Ishikawa (cell line): ENCODE results near the gene ZNF599.

Experiments
- CEBPB ChIP-seq: IDR thresholded peaks from 2 replicates; pipeline ENCODE4 v1.6.1; 2012
- CREB1 ChIP-seq: IDR thresholded peaks from 2 replicates; pipeline ENCODE4 v1.6.1; 2012; ENCODE audit warnings: low read depth
- EGR1 ChIP-seq: IDR thresholded peaks from 2 replicates; pipeline ENCODE4 v1.6.1; 2012
- EP300 ChIP-seq: IDR thresholded peaks from 2 replicates; pipeline ENCODE4 v1.6.1; 2012; ENCODE audit warnings: borderline replicate concordance
- FOXM1 ChIP-seq: IDR thresholded peaks from 2 replicates; pipeline ENCODE4 v1.6.1; 2012; ENCODE audit warnings: low read depth, borderline replicate concordance
- MAX ChIP-seq: IDR thresholded peaks from 2 replicates; pipeline ENCODE4 v1.6.1; 2012
- NFIC ChIP-seq: IDR thresholded peaks from 2 replicates; pipeline ENCODE4 v1.6.1; 2012
- RAD21 ChIP-seq: IDR thresholded peaks from 2 replicates; pipeline ENCODE4 v1.6.1; 2012; ENCODE audit warnings: low read depth
- TAF1 ChIP-seq: IDR thresholded peaks from 2 replicates; pipeline ENCODE4 v1.6.1; 2012; ENCODE audit warnings: low read depth, mild to moderate bottlenecking
- TCF12 ChIP-seq: IDR thresholded peaks from 2 replicates; pipeline ENCODE4 v1.6.1; 2012; ENCODE audit warnings: low read depth
- TEAD4 ChIP-seq: IDR thresholded peaks from 2 replicates; pipeline ENCODE4 v1.6.1; 2012
- USF1 ChIP-seq: IDR thresholded peaks from 2 replicates; pipeline ENCODE4 v1.6.1; 2012
- YY1 ChIP-seq: IDR thresholded peaks from 2 replicates; pipeline ENCODE4 v1.6.1; 2012; ENCODE audit warnings: low read depth
- ZBTB7A ChIP-seq: IDR thresholded peaks from 2 replicates; pipeline ENCODE4 v1.6.1; 2012; ENCODE audit warnings: low read depth
- TF ChIP-seq, protein P1 (sequence below): IDR thresholded peaks from 2 replicates; pipeline ENCODE4 v1.6.1; 2012; ENCODE audit warnings: low read depth, mild to moderate bottlenecking

Gene ZNF599

DNA sequence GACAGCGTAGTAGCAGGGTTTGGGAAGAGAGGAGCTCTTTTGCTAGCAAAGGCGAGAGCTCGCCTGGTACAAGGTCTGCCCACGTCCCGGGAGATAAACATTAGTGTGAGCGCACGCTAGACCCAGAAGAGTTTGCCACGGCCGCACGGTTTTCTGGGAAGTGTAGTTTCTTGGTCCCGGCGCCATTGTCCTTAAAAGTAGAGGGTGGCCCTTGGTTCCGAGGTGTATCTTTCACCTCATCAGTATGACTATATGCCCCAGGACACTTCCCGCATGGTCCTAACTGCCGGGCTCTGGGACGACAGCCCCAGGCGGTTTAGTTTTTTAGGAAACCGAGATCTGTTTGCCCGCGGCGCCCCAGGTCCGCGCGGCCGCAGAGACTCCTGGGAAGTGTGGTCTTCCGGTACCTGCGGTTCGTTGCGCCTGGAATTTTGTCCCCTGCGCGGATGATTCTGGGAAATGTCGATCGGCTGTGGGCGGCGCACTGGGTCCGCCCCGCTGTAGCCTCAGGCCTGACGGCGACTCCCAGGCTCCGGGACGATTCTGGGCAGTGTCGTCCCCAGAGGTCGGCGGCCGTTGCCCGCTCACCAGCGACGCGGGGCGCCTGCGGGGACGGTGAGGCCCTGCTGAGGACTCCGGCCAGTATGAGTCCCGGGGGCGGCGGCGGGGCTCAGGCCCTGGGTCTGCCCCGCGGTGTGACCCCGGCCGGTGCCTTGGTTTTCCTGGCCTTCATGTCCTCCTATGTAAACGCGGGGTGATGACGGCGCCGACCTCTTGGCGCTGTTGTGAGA, 39.1 kb downstream of the ZNF599 start, which contains the start of gene ZNF181:
ZNF181 (plus strand) TSS at position 498 of the 791 bp plus-strand sequence. CDS start 795 bp downstream, outside the sequence.
- no peak for TF ChIP-seq FOXM1
- TF ChIP-seq USF1: no peak
- no peak for TF ChIP-seq ZBTB7A
- TF ChIP-seq EGR1: no peak
- 0 out of 2 replicates have a peak, but pooled peaks have one; percentile 15 for TF ChIP-seq CREB1
- no peak for TF ChIP-seq NFIC
- TF ChIP-seq TEAD4: peak; percentile 84
- TF ChIP-seq CEBPB: no peak
- TF ChIP-seq, protein P1, sequence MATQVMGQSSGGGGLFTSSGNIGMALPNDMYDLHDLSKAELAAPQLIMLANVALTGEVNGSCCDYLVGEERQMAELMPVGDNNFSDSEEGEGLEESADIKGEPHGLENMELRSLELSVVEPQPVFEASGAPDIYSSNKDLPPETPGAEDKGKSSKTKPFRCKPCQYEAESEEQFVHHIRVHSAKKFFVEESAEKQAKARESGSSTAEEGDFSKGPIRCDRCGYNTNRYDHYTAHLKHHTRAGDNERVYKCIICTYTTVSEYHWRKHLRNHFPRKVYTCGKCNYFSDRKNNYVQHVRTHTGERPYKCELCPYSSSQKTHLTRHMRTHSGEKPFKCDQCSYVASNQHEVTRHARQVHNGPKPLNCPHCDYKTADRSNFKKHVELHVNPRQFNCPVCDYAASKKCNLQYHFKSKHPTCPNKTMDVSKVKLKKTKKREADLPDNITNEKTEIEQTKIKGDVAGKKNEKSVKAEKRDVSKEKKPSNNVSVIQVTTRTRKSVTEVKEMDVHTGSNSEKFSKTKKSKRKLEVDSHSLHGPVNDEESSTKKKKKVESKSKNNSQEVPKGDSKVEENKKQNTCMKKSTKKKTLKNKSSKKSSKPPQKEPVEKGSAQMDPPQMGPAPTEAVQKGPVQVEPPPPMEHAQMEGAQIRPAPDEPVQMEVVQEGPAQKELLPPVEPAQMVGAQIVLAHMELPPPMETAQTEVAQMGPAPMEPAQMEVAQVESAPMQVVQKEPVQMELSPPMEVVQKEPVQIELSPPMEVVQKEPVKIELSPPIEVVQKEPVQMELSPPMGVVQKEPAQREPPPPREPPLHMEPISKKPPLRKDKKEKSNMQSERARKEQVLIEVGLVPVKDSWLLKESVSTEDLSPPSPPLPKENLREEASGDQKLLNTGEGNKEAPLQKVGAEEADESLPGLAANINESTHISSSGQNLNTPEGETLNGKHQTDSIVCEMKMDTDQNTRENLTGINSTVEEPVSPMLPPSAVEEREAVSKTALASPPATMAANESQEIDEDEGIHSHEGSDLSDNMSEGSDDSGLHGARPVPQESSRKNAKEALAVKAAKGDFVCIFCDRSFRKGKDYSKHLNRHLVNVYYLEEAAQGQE: no peak
- no peak; the same call in 1 of the 2 replicates for TF ChIP-seq TCF12
- no peak; the same call in 1 of the 2 replicates for TF ChIP-seq RAD21
- TF ChIP-seq TAF1: peak; percentile 48; the same call in 1 of the 2 replicates
- peak; percentile 90 for TF ChIP-seq YY1
- peak; percentile 62 for TF ChIP-seq MAX

DNA sequence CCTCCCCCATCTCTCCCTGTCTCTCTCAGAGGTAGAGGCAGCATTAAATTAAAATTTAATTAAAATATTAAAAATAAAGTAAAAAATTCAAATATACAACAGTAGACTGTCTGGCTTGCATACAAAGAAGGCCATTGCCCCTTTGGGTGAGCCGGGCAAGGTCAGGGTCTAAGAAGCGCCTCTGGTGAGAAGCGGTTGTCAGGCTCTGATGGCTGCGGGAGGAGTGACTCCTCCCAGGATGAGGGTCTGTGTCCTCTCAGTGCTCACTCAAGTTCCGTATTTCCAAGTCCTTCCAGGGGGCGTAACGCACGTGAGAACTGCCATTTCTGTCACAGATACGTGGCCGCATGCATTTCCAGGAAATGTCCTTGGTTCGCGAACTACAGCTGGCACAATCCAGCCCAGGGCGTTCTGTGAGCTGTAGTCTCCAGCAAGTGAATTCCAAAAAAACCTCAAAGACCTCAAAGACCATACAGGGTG, 39.7 kb downstream of the ZNF599 start:
- TF ChIP-seq CREB1 (no peak), EP300 (no peak), USF1 (no peak), EGR1 (no peak), TEAD4 (no peak), NFIC (no peak), FOXM1 (no peak), MAX (no peak; the same call in 1 of the 2 replicates), TCF12 (no peak), YY1 (no peak), CEBPB (no peak), TAF1 (no peak), ZBTB7A (no peak), RAD21 (no peak)
- TF ChIP-seq, protein P1: no peak

GRCh38 chr19:34732612-34733211, 40.3 kb downstream of the ZNF599 start:
- no peak for TF ChIP-seq EGR1
- no peak for TF ChIP-seq RAD21
- no peak for TF ChIP-seq CREB1
- no peak for TF ChIP-seq FOXM1
- no peak for TF ChIP-seq USF1
- no peak for TF ChIP-seq EP300
- TF ChIP-seq ZBTB7A: no peak
- TF ChIP-seq, protein P1: no peak
- no peak for TF ChIP-seq CEBPB
- no peak for TF ChIP-seq TEAD4
- no peak for TF ChIP-seq YY1
